ENCODE results near the gene GSC2. TPM values are rescaled to one million over a fixed set of nuclear protein-coding genes. Genes with fewer than 3 reads are reported as not detected.

Gene GSC2
- total RNA-seq, 6 experiments from 2014 or later: not detected

DNA sequence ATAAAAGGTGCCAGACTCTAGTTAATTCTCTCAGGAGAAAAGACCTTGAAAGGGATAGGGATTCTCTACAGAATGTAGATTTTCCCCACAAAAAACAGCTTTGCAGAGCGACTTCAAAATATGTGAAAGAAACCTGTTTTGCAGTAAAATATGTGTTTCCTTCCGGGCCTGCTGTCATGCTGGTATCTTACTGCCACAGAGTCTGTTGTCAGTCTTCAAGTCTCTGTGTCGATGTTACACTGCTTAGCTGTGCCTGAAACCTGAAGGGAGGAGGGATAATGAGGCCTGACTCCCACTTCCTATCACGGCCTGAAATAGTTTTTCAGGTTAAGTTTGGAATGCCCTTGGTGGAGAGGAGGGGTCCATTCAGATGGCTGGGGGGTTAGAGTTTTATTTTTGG, 26.2 kb downstream of the GSC2 start:
- no peak for DNase-seq
- intact Hi-C loops (cut with DNase I): no loop called here
- WGBS (ENCODE audit: insufficient coverage, low coverage, low lambda C conversion rate, missing lambda C conversion rate): 72% methylated on average over 4 of the region's 4 CpGs
- no peaks in the 10 kb centered on the region for H3K27me3 ChIP-seq
- H3K9me3 ChIP-seq: no peaks in the 10 kb centered on the region
- H3K4me1 ChIP-seq: peaks cover 0 to 18% (median 4%) of the 10 kb centered on the region in 4 donors
- ATAC-seq: no peak
- TF ChIP-seq, protein P1, sequence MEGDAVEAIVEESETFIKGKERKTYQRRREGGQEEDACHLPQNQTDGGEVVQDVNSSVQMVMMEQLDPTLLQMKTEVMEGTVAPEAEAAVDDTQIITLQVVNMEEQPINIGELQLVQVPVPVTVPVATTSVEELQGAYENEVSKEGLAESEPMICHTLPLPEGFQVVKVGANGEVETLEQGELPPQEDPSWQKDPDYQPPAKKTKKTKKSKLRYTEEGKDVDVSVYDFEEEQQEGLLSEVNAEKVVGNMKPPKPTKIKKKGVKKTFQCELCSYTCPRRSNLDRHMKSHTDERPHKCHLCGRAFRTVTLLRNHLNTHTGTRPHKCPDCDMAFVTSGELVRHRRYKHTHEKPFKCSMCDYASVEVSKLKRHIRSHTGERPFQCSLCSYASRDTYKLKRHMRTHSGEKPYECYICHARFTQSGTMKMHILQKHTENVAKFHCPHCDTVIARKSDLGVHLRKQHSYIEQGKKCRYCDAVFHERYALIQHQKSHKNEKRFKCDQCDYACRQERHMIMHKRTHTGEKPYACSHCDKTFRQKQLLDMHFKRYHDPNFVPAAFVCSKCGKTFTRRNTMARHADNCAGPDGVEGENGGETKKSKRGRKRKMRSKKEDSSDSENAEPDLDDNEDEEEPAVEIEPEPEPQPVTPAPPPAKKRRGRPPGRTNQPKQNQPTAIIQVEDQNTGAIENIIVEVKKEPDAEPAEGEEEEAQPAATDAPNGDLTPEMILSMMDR (IDR thresholded peaks at IDR 0.05): no peak
- no peak for TF ChIP-seq POLR2A (IDR thresholded peaks at IDR 0.05)
- H3K36me3 ChIP-seq: no peaks in the 10 kb centered on the region
- no peak overlapping the region for H3K4me3 ChIP-seq
- H3K27ac ChIP-seq: no peak overlapping the region

DNA sequence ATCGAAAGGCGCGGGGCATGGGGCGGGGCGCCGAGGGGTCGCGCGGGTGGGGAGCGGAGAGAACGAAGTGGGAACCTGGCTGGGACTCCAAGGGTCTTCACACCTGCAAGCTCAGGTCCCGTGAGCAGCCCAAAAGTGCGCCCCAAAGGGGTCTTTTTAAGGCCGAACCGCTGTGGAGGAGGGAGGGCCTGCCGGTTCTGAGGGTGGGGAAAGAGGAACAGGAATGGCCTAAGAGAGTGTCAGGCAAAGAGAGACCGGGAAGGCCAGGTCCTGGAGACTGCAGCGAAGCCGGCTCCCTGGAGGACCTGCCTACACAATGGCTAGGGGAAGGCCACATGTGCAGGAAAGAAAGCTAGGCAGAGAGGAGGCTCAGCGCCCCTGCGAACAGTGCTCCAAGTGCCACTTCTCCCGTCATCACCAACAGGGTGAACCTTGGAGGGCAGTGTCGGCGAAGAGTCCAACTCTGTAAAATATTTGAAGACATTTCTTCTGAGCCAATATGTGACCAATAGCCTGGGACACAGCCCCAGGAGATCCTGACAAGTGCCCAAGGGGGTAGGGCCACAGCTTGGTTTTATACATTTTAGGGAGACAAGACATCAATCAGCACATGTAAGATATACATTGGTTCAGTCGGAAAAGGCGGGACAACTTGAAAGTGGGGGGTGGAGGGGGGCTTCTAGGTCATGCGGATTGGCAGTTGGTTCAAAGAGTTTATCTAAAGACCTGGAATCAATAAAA, 27.2 kb downstream of the GSC2 start:
- Histone ChIP-seq H3K4me3 (peak overlapping the region; percentile 55 to 99 (median 99)), H3K4me1 (peaks cover 0 to 18% (median 4%) of the 10 kb centered on the region in 4 donors), H3K27ac (peak overlapping the region in 1 of 3 donors; percentile 97), H3K36me3 (no peaks in the 10 kb centered on the region), H3K9me3 (no peaks in the 10 kb centered on the region), H3K27me3 (no peaks in the 10 kb centered on the region)
- DNase-seq: no peak
- TF ChIP-seq POLR2A (IDR thresholded peaks at IDR 0.05): no peak
- TF ChIP-seq, protein P1 (IDR thresholded peaks at IDR 0.05): no peak
- ATAC-seq: peak; percentile 5 to 23 (median 16)
- 57% methylated on average over 8 of the region's 27 CpGs for WGBS (ENCODE audit: insufficient coverage, low coverage, low lambda C conversion rate, missing lambda C conversion rate)
- intact Hi-C loops (cut with DNase I): no loop called here

DNA sequence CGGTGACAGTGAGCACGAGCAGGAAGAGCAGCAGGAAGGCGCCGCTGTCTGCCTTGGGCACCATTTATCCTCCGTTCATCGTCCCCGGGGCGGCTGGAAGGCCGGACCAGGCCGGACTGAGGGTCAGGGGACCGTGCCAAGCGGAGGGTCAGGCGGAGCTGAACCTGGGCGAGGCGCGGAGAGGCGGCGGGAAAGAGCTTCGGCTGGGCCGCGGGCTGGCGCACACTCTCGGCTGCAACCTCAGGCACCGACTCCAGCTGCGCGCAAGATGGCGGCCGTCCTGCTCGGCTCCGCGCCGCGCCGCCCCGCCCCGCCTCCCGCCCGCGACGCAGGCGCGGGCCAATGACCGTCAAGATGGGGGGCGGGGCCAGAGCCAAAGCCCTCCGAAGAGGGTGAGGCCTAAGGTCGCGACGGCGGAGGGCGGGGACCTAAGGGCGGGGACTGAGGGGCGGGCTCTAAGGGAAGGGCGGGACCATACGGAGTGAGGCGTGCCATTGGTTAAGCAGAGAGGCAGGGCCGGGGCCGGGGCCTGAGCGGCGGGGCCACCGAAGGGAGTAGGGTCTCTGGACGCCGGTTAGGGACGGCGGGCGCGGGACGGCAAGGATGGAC, 27.8 kb downstream of the GSC2 start, which contains the start of gene DGCR2:
Gene DGCR2, minus strand, starts transcription at position 270 of the 609 bp plus-strand sequence. Its CDS starts 206 bp downstream, at position 64.
- Histone ChIP-seq H3K4me3 (peak within 1 kb of the TSS; percentile 55 to 99 (median 99)), H3K4me1 (peaks cover 0 to 21% (median 4%) of the 10 kb centered on the region in 4 donors), H3K36me3 (no peaks in the 10 kb centered on the region), H3K27me3 (no peaks in the 10 kb centered on the region), H3K9me3 (no peaks in the 10 kb centered on the region), H3K27ac (peak within 1 kb of the TSS; percentile 70 to 97 (median 93))
- WGBS (ENCODE audit: insufficient coverage, low coverage, low lambda C conversion rate, missing lambda C conversion rate): 0% methylated on average over 8 of the region's 67 CpGs
- intact Hi-C loops (cut with DNase I): no loop called here
- ATAC-seq (peak; percentile 90 to 96 (median 95)), DNase-seq (peak; percentile 99)
- TF ChIP-seq, protein P1 (IDR thresholded peaks at IDR 0.05): no peak
- TF ChIP-seq POLR2A (IDR thresholded peaks at IDR 0.05): peak; percentile 78

DNA sequence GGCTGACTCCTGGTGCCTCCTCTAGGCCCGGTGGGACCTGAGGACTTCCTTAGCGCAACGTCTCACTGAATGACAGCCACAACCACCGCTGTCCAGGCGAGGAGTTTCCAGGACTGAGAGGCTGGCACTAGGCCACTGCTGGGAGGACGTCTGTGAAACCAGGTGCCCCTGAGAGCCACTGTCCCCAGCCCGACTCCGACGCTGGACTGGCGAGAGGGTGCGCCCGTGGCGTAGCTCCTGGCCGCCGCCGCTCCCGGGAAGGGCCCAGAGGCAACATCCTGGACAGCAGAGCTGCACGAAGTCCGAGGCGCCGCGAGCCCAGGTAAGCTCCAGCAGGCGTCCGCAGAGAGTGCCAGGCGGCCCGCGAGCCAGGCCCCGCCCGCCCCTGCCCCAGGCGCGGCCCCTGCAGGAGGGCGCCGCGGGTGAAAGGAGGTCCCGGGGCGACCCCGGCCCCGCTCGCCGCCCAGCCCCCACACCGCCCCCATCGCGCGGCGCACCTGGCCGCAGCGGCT, 28.4 kb downstream of the GSC2 start:
- Histone ChIP-seq H3K36me3 (no peaks in the 10 kb centered on the region), H3K4me1 (peaks cover 0 to 21% (median 4%) of the 10 kb centered on the region in 4 donors), H3K4me3 (peak overlapping the region; percentile 55 to 99 (median 99)), H3K9me3 (no peaks in the 10 kb centered on the region), H3K27ac (peak overlapping the region; percentile 70 to 97 (median 93)), H3K27me3 (no peaks in the 10 kb centered on the region)
- no CpG with 5 or more reads among the region's 47 CpGs for WGBS (ENCODE audit: insufficient coverage, low coverage, low lambda C conversion rate, missing lambda C conversion rate)
- intact Hi-C loops (cut with DNase I): no loop called here
- ATAC-seq (peak; percentile 42 to 64 (median 54)), DNase-seq (peak; percentile 69 to 83 (median 77))
- TF ChIP-seq POLR2A (IDR thresholded peaks at IDR 0.05): no peak
- TF ChIP-seq, protein P1 (IDR thresholded peaks at IDR 0.05): no peak

Measured in right lobe of liver (tissue), 6 donors.